MCF 10A (cell line): ENCODE measurements around the gene EP400. TPM values are rescaled to one million over a fixed set of nuclear protein-coding genes. Genes with fewer than 3 reads are reported as not detected.

Experiments
- BruUV-seq: library from RNA; stranded (reverse); fragments of 400-500 nt; replicated peaks from 2 replicates; lab custom pipeline; 2021; lab: Mats Ljungman, UMichigan
- CTCF ChIA-PET: fragments of 300-600 bp; sonication (Branson Sonifier 250); formaldehyde crosslinking; extraction: SDS; loops from one replicate; lab custom pipeline; 2021; ENCODE audit warnings: antibody characterized with exemption, inconsistent platforms; lab: Yijun Ruan, JAX
- POLR2A ChIA-PET: fragments of 300-600, 350-650 bp; sonication (Branson Sonifier 250); formaldehyde crosslinking; extraction: SDS; loops from one replicate; lab custom pipeline; 2020; ENCODE audit warnings: antibody characterized with exemption, inconsistent platforms; lab: Yijun Ruan, JAX
- DNase-seq: peaks from one replicate; pipeline ENCODE4 v3.0.0-alpha.2; 2018; ENCODE audit not compliant: unreplicated experiment
- H3K27ac Mint-ChIP-seq: one replicate; pipeline ENCODE4 v1.8.0; 2022; ENCODE audit warnings: mild to moderate bottlenecking, low read depth, mixed read lengths; ENCODE audit not compliant: unreplicated experiment
- H3K27me3 Mint-ChIP-seq: one replicate; pipeline ENCODE4 v1.8.0; 2022; ENCODE audit warnings: mixed read lengths; ENCODE audit not compliant: insufficient read depth, unreplicated experiment
- H3K36me3 Mint-ChIP-seq: one replicate; pipeline ENCODE4 v1.8.0; 2022; ENCODE audit warnings: mild to moderate bottlenecking, moderate library complexity, mixed read lengths; ENCODE audit not compliant: insufficient read depth, unreplicated experiment
- H3K4me1 Mint-ChIP-seq: one replicate; pipeline ENCODE4 v1.8.0; 2022; ENCODE audit warnings: mixed read lengths; ENCODE audit not compliant: insufficient read depth, unreplicated experiment
- H3K4me3 Mint-ChIP-seq: one replicate; pipeline ENCODE4 v1.8.0; 2022; ENCODE audit warnings: mild to moderate bottlenecking, moderate library complexity, mixed read lengths; ENCODE audit not compliant: unreplicated experiment
- H3K9me3 Mint-ChIP-seq: one replicate; pipeline ENCODE4 v1.8.0; 2022; ENCODE audit warnings: mixed read lengths; ENCODE audit not compliant: unreplicated experiment
- intact Hi-C: fragments of 100-400 bp; cut with micrococcal nuclease; formaldehyde crosslinking; loops from 2 replicates; pipeline ENCODE4 v1.14.1; 2022
- total RNA-seq: library from RNA; stranded (reverse); gene quantifications from 2 replicates; pipeline ENCODE4 v1.2.3, GENCODE V29; 2022
- TF ChIP-seq, protein P1 (sequence below): fragments of 200-600 bp; IDR thresholded peaks from one replicate; pipeline ENCODE4 v1.8.0; 2022; ENCODE audit warnings: antibody characterized with exemption, mild to moderate bottlenecking; ENCODE audit not compliant: unreplicated experiment

EP400 gene
- total RNA-seq, 1 experiment from 2014 or later = 52.4 TPM

GRCh38 chr12:132019891-132020290 is 70.1 kb downstream of the EP400 start:
- H3K4me1 Mint-ChIP-seq = no peaks in the 10 kb centered on the region
- H3K4me3 Mint-ChIP-seq = no peak overlapping the region
- H3K9me3 Mint-ChIP-seq = no peaks in the 10 kb centered on the region
- DNase-seq = no peak
- H3K36me3 Mint-ChIP-seq = peaks cover 81% of the 10 kb centered on the region
- no peak overlapping the region for H3K27ac Mint-ChIP-seq
- intact Hi-C loops = no loop called here
- BruUV-seq = no TSS peak
- TF ChIP-seq, protein P1, sequence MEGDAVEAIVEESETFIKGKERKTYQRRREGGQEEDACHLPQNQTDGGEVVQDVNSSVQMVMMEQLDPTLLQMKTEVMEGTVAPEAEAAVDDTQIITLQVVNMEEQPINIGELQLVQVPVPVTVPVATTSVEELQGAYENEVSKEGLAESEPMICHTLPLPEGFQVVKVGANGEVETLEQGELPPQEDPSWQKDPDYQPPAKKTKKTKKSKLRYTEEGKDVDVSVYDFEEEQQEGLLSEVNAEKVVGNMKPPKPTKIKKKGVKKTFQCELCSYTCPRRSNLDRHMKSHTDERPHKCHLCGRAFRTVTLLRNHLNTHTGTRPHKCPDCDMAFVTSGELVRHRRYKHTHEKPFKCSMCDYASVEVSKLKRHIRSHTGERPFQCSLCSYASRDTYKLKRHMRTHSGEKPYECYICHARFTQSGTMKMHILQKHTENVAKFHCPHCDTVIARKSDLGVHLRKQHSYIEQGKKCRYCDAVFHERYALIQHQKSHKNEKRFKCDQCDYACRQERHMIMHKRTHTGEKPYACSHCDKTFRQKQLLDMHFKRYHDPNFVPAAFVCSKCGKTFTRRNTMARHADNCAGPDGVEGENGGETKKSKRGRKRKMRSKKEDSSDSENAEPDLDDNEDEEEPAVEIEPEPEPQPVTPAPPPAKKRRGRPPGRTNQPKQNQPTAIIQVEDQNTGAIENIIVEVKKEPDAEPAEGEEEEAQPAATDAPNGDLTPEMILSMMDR = no peak
- POLR2A ChIA-PET = no interaction called here
- H3K27me3 Mint-ChIP-seq = no peaks in the 10 kb centered on the region
- CTCF ChIA-PET = no interaction called here

DNA sequence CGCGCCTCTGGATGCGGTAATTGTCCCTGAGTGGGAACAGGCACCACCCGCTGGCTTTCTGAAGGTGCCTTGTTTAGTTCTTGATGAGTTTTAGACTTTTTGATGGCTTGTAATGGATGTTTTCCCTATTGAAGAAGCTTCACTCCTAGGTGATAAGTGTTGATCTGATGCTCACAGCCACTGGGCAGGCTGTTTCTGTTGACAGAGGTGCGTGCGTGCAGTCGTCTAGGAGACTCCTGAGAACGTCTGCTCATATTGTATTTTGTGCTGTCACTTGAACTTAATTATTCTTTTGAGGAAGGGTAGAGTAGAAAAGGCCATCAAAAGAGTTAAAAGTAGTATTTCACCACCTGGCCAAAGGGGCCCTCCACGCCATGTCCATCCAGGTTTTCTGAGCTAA is 70.5 kb downstream of the EP400 start:
- H3K4me1 Mint-ChIP-seq = no peaks in the 10 kb centered on the region
- intact Hi-C loops = no loop called here
- no peak for DNase-seq
- H3K27ac Mint-ChIP-seq = no peak overlapping the region
- H3K4me3 Mint-ChIP-seq = no peak overlapping the region
- TF ChIP-seq, protein P1 = no peak
- H3K36me3 Mint-ChIP-seq = peaks cover 81% of the 10 kb centered on the region
- no TSS peak for BruUV-seq
- H3K27me3 Mint-ChIP-seq = no peaks in the 10 kb centered on the region
- ChIA-PET CTCF (no interaction called here), POLR2A (no interaction called here)
- no peaks in the 10 kb centered on the region for H3K9me3 Mint-ChIP-seq

DNA sequence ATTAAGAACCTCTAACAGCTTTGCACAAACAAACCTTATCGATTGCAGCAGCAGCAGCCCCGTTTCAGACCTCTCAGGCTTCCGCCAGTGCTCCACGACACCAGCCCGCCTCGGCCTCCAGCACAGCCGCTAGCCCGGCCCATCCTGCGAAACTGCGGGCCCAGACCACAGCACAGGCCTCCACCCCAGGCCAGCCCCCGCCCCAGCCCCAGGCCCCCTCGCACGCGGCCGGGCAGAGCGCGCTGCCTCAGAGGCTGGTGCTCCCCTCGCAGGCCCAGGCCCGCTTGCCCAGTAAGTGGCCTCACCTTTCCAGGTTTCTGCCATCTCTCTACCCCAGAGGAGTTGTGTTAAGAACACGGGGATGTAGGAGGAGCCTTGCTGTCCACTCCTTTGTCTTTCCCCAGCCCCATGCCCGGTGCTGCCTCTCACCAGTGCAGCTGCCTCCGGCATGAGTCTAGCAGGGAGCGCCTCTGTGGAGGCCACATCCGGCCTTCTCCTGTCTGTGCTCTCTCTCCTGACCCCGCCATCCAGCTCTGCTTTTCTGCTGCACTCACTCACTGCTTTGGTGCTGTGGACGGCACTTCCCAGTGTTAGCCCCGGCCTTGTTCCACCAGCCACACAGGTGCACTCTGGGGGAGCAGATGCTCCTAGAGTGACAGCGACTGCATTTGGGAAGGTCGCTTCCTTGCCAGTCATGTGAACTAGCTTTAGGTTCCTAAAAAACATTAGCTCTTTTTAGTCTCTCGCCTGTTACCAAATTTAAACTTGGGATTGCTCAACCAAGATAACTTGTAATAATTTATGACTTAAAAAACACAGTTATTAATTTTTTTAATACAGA is 71.5 kb downstream of the EP400 start:
- H3K4me3 Mint-ChIP-seq = no peak overlapping the region
- H3K27me3 Mint-ChIP-seq = no peaks in the 10 kb centered on the region
- POLR2A ChIA-PET = interaction anchor here (0.6 kb wide), 1 partner anchor 1110 kb away, joined by 3 read pairs; no protein-coding TSS in a partner anchor
- BruUV-seq = no TSS peak
- intact Hi-C loops = no loop called here
- H3K36me3 Mint-ChIP-seq = peaks cover 84% of the 10 kb centered on the region
- DNase-seq = no peak
- no peak overlapping the region for H3K27ac Mint-ChIP-seq
- H3K4me1 Mint-ChIP-seq = no peaks in the 10 kb centered on the region
- TF ChIP-seq, protein P1 = no peak
- CTCF ChIA-PET = no interaction called here
- H3K9me3 Mint-ChIP-seq = no peaks in the 10 kb centered on the region

DNA sequence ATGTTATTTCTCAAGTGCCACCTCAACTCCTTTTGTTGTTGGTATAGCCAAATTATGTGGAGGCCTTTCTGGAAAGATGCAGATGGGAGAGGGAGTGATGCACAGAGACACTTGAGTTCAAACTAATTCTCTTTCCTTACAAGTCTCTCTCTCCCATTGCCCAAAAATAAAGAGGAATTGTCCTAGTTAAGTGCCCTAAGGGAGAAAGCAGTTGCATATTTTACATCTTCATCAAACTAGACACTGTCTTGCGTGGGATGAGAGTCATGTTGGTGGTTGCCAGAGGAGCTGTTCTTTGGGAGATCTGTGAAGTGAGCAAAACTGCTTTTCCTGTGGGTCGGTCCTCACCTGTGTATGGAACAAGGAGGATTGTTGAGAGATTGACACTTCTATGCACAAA is 72.2 kb downstream of the EP400 start:
- CTCF ChIA-PET = interaction anchor here (0.6 kb wide), 1 partner anchor 108 kb away, joined by 3 read pairs; no protein-coding TSS in a partner anchor
- TF ChIP-seq, protein P1 = no peak
- POLR2A ChIA-PET = no interaction called here
- Mint-ChIP-seq H3K27ac (no peak overlapping the region), H3K4me1 (no peaks in the 10 kb centered on the region), H3K4me3 (no peak overlapping the region), H3K9me3 (no peaks in the 10 kb centered on the region), H3K27me3 (no peaks in the 10 kb centered on the region), H3K36me3 (peaks cover 85% of the 10 kb centered on the region)
- DNase-seq = no peak
- no TSS peak for BruUV-seq
- intact Hi-C loops = no loop called here
